Loucy (cell line): ENCODE results near the gene FLVCR2.

ENCODE experiments used
- H2AFZ ChIP-seq: fragments of 200-600 bp; sonication (generic); 2 replicates; pipeline ENCODE4 v1.6.0; 2016; ENCODE audit warnings: antibody characterized with exemption, mild to moderate bottlenecking, low read length, moderate library complexity
- H3F3A ChIP-seq: fragments of 200-600 bp; 2 replicates; pipeline ENCODE4 v1.6.0; 2016; ENCODE audit warnings: antibody characterized with exemption, low read depth, mild to moderate bottlenecking
- H3K27me3 ChIP-seq: fragments of 200-600 bp; sonication (generic); 2 replicates; pipeline ENCODE4 v1.6.1; 2014; ENCODE audit warnings: low read length, mild to moderate bottlenecking; ENCODE audit not compliant: insufficient read depth, poor library complexity, severe bottlenecking
- H3K36me3 ChIP-seq: fragments of 200-600 bp; sonication (generic); 2 replicates; pipeline ENCODE4 v1.6.1; 2016; ENCODE audit warnings: low read length; ENCODE audit not compliant: insufficient read depth
- H3K4me1 ChIP-seq: fragments of 200-600 bp; sonication (generic); 2 replicates; pipeline ENCODE4 v1.5.1; 2014; ENCODE audit warnings: low read length, mild to moderate bottlenecking; ENCODE audit not compliant: insufficient read depth, poor library complexity, severe bottlenecking
- H3K4me2 ChIP-seq: fragments of 200-600 bp; sonication (generic); 2 replicates; pipeline ENCODE4 v1.6.0; 2014; ENCODE audit warnings: antibody characterized with exemption, low read length, low read depth, mild to moderate bottlenecking; ENCODE audit not compliant: poor library complexity, severe bottlenecking
- H3K4me3 ChIP-seq: fragments of 200-600 bp; sonication (generic); 2 replicates; pipeline ENCODE4 v1.5.1; 2014; ENCODE audit warnings: low read length, mild to moderate bottlenecking, mixed read lengths; ENCODE audit not compliant: poor library complexity, severe bottlenecking
- H3K79me2 ChIP-seq: fragments of 200-600 bp; sonication (generic); 2 replicates; pipeline ENCODE4 v1.6.1; 2014; ENCODE audit warnings: low read length; ENCODE audit not compliant: insufficient read depth
- H3K9ac ChIP-seq: fragments of 200-600 bp; sonication (generic); 2 replicates; pipeline ENCODE4 v1.6.0; 2014; ENCODE audit warnings: mild to moderate bottlenecking, low read depth, low read length, moderate library complexity; ENCODE audit not compliant: poor library complexity, severe bottlenecking
- H3K9me2 ChIP-seq: fragments of 200-600 bp; sonication (generic); replicated peaks from 2 replicates; pipeline ENCODE4 v1.6.1; 2016; ENCODE audit warnings: low read depth, low read length, mixed read lengths
- H3K9me3 ChIP-seq: fragments of 200-600 bp; sonication (generic); 2 replicates; pipeline ENCODE4 v1.6.1; 2014; ENCODE audit warnings: mild to moderate bottlenecking, antibody characterized with exemption, low read length, low read depth; ENCODE audit not compliant: insufficient read depth
- H4K20me1 ChIP-seq: fragments of 200-600 bp; sonication (generic); 2 replicates; pipeline ENCODE4 v1.6.0; 2014; ENCODE audit warnings: antibody characterized with exemption, low read length, mild to moderate bottlenecking; ENCODE audit not compliant: insufficient read depth, poor library complexity, severe bottlenecking
- EZH2phosphoT487 ChIP-seq: fragments of 200-600 bp; IDR thresholded peaks from 2 replicates; pipeline ENCODE4 v1.6.1; 2018; ENCODE audit warnings: antibody characterized with exemption, mild to moderate bottlenecking, moderate library complexity, borderline replicate concordance
- TF ChIP-seq, protein P1 (sequence below): fragments of 200-600 bp; sonication (generic); conservative IDR thresholded peaks from 2 replicates; pipeline ENCODE4 v1.5.1; 2014; ENCODE audit warnings: mild to moderate bottlenecking, antibody characterized with exemption, low read length

FLVCR2 gene

DNA sequence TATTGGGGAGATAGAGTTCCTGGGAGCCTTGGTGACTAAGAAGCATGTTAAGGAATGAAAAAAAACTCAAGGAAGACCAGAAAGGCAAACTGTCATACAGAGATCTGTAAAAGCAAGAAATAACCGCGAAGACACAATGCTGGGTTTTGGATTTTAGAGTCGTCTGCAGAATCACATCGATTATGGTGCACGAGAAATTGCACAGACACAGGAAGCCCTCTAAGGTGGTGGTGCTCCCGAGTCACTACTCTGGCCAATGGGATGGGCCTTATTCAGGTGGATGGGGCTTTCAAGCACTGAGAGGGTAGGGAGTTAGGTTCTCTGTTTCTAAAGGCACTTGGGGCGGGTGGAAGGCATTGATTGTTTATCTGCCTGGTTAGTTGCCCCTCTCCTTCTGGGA is 10.3 kb upstream of the FLVCR2 start:
- H3K4me1 ChIP-seq, result peaks cover 21% of the 10 kb centered on the region
- H3K9me2 ChIP-seq, result no peaks in the 10 kb centered on the region
- H3K9ac ChIP-seq, result no peak overlapping the region
- no peaks in the 10 kb centered on the region for H3K36me3 ChIP-seq
- H3F3A ChIP-seq, result no peaks in the 10 kb centered on the region
- no peaks in the 10 kb centered on the region for H3K27me3 ChIP-seq
- no peak overlapping the region for H3K4me2 ChIP-seq
- H3K9me3 ChIP-seq, result no peaks in the 10 kb centered on the region
- no peak for TF ChIP-seq EZH2phosphoT487
- TF ChIP-seq, protein P1, sequence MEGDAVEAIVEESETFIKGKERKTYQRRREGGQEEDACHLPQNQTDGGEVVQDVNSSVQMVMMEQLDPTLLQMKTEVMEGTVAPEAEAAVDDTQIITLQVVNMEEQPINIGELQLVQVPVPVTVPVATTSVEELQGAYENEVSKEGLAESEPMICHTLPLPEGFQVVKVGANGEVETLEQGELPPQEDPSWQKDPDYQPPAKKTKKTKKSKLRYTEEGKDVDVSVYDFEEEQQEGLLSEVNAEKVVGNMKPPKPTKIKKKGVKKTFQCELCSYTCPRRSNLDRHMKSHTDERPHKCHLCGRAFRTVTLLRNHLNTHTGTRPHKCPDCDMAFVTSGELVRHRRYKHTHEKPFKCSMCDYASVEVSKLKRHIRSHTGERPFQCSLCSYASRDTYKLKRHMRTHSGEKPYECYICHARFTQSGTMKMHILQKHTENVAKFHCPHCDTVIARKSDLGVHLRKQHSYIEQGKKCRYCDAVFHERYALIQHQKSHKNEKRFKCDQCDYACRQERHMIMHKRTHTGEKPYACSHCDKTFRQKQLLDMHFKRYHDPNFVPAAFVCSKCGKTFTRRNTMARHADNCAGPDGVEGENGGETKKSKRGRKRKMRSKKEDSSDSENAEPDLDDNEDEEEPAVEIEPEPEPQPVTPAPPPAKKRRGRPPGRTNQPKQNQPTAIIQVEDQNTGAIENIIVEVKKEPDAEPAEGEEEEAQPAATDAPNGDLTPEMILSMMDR, result no peak
- no peak overlapping the region for H3K4me3 ChIP-seq
- no peaks in the 10 kb centered on the region for H3K79me2 ChIP-seq
- no peaks in the 10 kb centered on the region for H4K20me1 ChIP-seq
- H2AFZ ChIP-seq, result no peak overlapping the region

DNA sequence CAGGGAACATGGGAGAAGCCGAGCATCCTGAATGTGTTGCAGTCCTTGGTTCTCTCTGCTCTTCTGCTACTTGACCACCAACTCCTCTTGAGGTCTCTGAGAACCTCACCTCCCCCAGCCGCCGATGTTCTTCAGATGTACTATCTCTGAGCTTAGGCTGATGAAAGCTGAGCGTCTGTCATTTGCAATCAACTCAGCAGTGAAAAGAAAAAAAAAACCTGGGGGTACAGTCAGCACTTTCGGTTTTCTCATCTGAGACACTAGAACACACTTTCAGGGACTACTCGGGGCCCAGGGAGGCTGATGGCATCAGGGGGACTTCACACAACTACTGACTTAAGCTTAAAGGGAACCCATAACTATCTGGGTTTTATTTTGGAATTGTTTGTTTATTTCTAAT is 9.6 kb upstream of the FLVCR2 start:
- TF ChIP-seq, protein P1, result no peak
- TF ChIP-seq EZH2phosphoT487, result no peak
- Histone ChIP-seq H3K9me2 (no peaks in the 10 kb centered on the region), H3K4me3 (no peak overlapping the region), H3K4me1 (peaks cover 21% of the 10 kb centered on the region), H3K36me3 (no peaks in the 10 kb centered on the region), H3K4me2 (no peak overlapping the region), H3K9me3 (no peaks in the 10 kb centered on the region), H3K79me2 (no peaks in the 10 kb centered on the region), H2AFZ (no peak overlapping the region), H3K9ac (no peak overlapping the region), H3K27me3 (no peaks in the 10 kb centered on the region), H4K20me1 (no peaks in the 10 kb centered on the region), H3F3A (no peaks in the 10 kb centered on the region)

DNA sequence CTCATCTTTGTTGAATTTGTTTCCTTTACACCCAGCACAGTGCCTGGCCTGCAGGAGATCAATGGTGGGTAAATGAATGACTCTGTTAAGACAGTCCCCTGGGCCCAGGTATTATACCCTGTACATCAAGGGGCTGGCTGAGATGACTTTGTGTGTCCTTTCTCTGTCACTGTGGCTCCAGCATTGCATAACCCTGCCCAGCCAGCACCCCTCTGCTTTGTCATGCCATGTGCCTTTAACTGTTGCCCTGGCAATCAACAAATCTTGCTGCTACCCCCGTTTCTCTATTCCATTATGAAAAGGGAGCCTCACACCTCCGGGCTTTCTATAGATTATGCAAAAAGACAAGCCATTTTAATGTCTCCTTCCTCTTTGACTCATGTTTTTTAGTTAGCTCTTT is 7.6 kb upstream of the FLVCR2 start:
- Histone ChIP-seq H3K4me2 (no peak overlapping the region), H3K27me3 (no peaks in the 10 kb centered on the region), H3K36me3 (no peaks in the 10 kb centered on the region), H2AFZ (no peak overlapping the region), H3K79me2 (no peaks in the 10 kb centered on the region), H3K4me1 (peaks cover 10% of the 10 kb centered on the region), H3K9me2 (no peaks in the 10 kb centered on the region), H3F3A (no peaks in the 10 kb centered on the region), H3K9me3 (no peaks in the 10 kb centered on the region), H4K20me1 (no peaks in the 10 kb centered on the region), H3K4me3 (no peak overlapping the region), H3K9ac (no peak overlapping the region)
- TF ChIP-seq, protein P1, result no peak
- no peak for TF ChIP-seq EZH2phosphoT487
